NCI-H345 treated with DMSO at 0.1 percent for 48 hours (cell line): ENCODE data around the gene ANK2.

Experiments used
- DNase-seq: peaks from one replicate; lab custom pipeline; 2025; ENCODE audit not compliant: unreplicated experiment; lab: John Stamatoyannopoulos, UW

ANK2 gene

GRCh38 chr4:113330200-113330599 lies 280.7 kb downstream of the ANK2 start:
- DNase-seq: no peak

GRCh38 chr4:113331811-113332210 lies 282.4 kb downstream of the ANK2 start:
- no peak for DNase-seq

- no peak for DNase-seq
Measured at GRCh38 chr4:113332701-113333100, 283.2 kb downstream of the ANK2 start.

GRCh38 chr4:113335746-113336145 lies 286.3 kb downstream of the ANK2 start:
- DNase-seq: no peak

GRCh38 chr4:113336556-113336955 lies 287.1 kb downstream of the ANK2 start:
- no peak for DNase-seq

- DNase-seq: no peak
Measured at GRCh38 chr4:113339430-113339813, 290.0 kb downstream of the ANK2 start.

GRCh38 chr4:113344100-113344499 lies 294.6 kb downstream of the ANK2 start:
- no peak for DNase-seq

- DNase-seq: no peak
Measured at GRCh38 chr4:113347245-113347644, 297.8 kb downstream of the ANK2 start.

- DNase-seq: no peak
Measured at GRCh38 chr4:113349430-113349829, 300.0 kb downstream of the ANK2 start.

GRCh38 chr4:113350576-113350975 lies 301.1 kb downstream of the ANK2 start:
- no peak for DNase-seq

- DNase-seq: no peak
Measured at GRCh38 chr4:113355550-113356371, 306.3 kb downstream of the ANK2 start.

- DNase-seq: no peak
Measured at GRCh38 chr4:113356453-113356852, 307.0 kb downstream of the ANK2 start.

GRCh38 chr4:113358784-113359183 lies 309.3 kb downstream of the ANK2 start:
- DNase-seq: no peak

GRCh38 chr4:113365377-113365776 lies 315.9 kb downstream of the ANK2 start:
- DNase-seq: no peak

GRCh38 chr4:113368056-113368455 lies 318.6 kb downstream of the ANK2 start:
- DNase-seq: no peak

GRCh38 chr4:113371111-113371510 lies 321.7 kb downstream of the ANK2 start:
- no peak for DNase-seq

GRCh38 chr4:113375964-113376666 lies 326.7 kb downstream of the ANK2 start:
- DNase-seq: no peak

GRCh38 chr4:113378836-113379235 lies 329.4 kb downstream of the ANK2 start:
- DNase-seq: no peak

- no peak for DNase-seq
Measured at GRCh38 chr4:113382704-113383103, 333.3 kb downstream of the ANK2 start.

- no peak for DNase-seq
Measured at GRCh38 chr4:113383111-113383785, 333.8 kb downstream of the ANK2 start.

- no peak for DNase-seq
Measured at GRCh38 chr4:113384600-113384999, 335.1 kb downstream of the ANK2 start.
